GM21723 (cell line): ENCODE measurements around the gene ARSB.
"Not testable (repeated sequence)": the region's sequence is repeated elsewhere in the genome, so short reads cannot be mapped to it uniquely, and the experiment has no call there.

Experiments
- ATAC-seq: cut with Tn5 transposase; IDR thresholded peaks from one replicate; pipeline ENCODE4 v1.9.1; 2021; ENCODE audit warnings: mild to moderate bottlenecking, moderate library complexity; ENCODE audit not compliant: unreplicated experiment

The ARSB gene

DNA sequence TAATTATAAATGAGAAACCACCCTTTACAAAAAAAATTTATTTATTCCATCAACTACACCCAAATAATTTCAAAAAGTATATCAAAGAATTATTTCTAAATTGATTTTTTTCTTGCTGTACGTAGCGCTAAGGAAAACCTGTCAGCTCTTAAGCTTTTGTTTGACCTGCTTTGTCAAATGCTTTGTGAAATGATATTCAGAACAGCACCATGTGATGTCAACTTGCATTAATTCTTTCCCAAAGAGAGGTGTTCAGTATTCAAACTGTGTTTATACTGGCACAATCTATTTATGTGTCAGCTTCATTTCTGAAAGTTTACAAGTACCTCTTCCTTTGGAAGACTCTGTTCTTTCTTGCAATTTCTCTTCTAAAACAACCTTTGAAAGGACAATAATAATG lies 12.0 kb upstream of the ARSB start:
- no peak for ATAC-seq

DNA sequence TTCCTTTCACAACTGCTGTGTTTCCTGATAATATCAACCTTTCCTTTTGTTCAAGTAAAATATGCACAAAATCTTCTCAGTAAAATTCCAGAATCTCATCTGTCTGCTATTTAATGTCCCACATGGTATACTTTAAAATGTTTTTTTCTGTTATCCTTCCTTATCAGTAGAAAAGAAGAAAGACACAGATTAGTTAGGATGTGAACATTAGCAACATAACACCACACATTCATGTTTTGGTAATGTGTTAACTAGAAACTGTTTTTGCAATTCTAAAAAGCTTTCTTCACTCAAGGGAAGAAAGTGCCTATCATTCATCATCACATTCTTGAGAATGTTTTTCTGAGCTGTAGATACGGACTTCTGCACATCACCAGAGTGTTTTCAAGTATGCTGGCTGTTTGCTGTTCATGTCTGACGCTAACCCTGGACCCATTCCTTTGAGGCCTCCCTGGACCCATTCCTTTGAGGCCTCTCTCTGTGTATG lies 10.5 kb upstream of the ARSB start:
- no peak for ATAC-seq

DNA sequence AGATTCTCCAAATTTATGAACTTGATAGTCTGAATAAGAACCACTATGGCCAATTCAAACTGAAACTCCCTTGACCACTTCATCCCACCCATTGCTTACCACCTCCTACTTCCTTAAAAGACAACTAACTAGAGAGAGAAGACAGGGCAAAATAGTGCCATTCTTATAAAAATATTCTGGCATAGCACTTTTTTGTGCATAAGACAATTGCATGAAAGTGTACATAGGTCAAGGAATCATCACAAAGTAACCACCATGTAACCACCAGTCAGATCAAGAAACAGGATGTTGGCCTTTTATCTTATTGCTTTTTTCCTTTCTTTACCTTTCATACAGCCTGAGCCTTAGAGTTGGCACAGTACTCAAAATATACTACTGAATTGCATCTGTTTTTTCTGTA lies 8.1 kb upstream of the ARSB start:
- ATAC-seq = no peak

DNA sequence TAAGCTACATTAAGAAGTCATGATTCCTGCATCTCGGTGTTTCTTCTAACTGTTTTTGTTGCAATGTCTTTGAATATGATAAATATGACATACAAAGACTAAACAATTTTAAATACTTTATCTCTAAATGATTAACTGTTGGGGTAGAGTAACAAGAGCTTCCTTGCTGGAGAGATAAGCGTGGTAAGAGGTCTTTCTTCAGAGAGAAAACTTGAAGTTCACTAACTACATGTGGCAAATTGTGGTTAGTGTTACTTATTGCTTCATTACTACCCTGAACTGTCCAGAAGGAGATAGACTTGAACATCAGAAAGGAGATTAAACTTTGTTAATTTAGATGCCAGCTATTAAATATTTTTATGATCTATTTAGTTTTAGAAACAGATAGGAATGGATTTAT lies 7.0 kb upstream of the ARSB start:
- no peak for ATAC-seq

DNA sequence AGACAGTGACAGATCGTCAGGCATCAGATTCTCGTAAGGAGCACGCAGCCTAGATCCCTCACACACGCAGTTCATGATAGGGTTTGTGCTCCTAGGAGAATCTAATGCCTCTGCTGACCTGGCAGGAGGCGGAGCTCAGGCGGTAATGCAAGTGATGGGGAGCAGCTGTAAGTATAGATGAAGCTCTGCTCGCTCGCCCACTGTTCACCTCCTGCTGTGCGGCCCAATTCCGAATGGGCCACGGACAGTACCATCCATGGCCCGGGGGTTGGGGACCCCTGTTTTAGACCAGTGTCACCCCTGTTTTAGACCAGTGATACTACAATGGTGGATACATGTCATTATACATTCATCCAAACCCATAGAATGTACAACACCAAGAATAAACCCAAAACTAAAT lies 4.0 kb upstream of the ARSB start:
- no peak for ATAC-seq

DNA sequence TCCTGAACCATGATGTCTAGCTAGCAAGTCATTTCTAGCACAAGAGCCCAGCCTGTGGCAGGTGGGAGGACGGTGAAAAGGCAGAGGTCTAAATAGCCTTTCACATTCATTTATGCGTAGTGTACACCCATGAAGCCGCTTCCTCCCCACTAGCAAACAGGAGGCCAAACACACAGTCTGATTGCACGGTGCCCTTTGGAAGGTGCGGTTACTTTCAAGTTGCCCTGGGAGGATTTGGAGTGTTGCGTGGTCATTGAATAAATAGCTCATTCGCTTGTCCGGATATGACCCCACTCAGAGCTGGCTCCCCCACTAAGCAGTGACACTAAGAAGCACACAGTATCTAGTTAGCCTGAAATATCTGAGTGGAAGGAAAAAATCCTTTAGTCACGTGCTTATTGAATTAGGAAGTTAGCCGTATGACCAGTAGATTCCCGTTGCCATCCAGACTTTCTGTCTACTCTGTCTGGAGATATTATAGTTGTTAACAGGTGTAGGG lies 664 bp upstream of the ARSB start:
- ATAC-seq = peak; percentile 46

DNA sequence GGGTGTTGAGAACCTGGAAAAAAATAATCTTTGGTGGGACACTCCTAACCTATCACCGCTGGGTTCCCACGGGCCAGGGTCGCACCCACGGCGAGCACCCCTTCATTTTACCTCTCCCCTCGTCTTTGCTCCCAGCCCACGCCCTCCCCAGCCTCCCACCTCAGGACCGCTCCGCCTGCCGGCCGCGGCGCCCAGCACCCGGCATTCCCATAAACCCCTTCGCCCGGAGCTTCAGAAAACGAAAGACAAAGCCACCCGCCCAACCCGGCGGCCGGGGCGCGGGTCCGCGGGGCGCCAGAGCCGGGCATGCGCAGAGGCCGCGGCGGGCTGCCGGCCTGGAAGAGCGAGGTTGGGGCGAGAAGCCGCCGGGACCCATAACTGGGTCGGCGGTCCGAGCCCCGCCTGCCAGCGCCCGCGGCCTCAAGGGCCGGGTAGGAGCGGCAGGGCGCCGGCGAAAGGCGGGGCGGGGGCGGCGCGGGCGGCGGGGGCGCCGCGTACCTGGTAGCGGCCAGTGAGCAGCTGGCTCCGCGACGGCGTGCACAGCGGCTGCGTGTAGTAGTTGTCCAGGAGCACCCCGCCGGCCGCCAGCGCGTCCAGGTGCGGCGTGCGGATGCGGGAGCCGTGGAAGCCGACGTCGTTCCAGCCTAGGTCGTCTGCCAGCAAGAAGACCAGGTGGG lies 533 bp downstream of the ARSB start:
- peak; percentile 68 for ATAC-seq

DNA sequence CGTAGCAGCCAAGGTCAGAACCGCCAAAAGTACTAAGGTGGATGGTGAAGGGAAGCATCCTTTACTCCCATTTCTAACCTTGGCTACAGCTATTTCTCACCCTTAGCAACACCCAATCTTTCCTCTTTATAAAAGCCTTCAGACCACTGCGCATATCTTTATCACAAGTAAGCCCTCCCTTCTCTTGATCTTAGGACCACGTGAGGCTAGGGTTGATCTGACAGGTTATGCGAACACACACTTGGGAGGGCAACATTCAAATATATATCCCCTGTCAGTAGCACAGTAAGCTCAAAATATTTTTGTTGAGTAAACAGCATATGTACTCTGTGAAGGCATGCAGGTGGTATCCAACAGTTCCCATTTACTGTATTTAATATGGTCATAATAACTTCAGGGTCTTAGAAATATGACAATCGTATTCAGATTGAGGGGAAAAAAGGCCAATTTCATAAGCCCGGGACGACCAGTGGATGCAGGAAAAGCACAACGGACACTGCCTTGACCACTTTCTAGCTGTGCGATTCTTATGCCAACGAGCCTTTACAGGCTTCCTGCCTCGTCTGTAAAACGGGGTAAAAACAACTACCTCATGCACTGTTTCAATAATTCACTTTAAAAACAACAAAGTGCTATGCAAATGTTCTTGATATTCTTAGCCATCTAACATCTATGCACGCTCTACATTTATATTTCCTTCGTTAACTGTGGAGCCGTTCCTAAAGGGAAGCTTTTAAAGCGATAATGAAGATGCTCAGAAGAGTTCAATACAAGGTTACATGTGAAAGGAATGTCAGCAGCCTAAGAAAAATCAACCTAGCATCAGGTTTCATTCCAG lies 1.3 kb downstream of the ARSB start:
- peak; percentile 4 for ATAC-seq

DNA sequence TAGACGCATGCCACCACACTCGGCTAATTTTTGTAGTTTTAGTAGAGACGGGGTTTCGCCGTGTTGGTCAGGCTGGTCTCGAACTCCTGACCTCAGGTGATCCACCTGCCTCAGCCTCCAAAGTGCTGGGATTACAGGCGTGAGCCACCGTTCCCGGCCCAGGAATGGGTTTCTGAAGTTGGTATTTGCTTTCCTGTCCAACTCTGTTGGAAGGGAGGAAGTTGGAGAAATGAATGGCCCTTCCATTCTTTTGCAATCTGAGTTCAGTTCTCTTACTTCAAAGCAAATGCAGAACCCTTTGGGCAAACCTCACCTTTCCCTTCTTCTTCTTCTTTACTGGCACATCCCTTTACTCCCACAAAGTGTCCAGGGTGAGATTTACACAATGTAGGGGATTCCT lies 1.9 kb downstream of the ARSB start:
- not testable (repeated sequence) for ATAC-seq

DNA sequence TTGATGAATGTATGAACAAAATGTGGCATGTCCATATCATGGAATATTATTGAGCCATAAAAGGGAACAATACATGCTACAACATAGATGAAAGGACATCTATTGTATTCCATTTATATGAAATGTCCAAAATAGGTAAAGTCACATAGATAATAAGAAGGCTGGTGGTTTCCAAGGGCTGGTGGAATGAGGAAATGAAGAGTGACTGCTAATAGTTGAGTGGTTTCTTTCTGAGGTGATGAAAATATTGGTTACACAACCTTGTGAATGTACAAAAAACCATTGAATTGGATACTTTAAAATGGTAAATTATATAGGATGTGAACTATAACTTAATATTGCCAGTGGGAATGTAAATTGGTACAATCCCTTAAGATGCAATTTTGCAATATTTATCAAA lies 5.2 kb downstream of the ARSB start:
- no peak for ATAC-seq

DNA sequence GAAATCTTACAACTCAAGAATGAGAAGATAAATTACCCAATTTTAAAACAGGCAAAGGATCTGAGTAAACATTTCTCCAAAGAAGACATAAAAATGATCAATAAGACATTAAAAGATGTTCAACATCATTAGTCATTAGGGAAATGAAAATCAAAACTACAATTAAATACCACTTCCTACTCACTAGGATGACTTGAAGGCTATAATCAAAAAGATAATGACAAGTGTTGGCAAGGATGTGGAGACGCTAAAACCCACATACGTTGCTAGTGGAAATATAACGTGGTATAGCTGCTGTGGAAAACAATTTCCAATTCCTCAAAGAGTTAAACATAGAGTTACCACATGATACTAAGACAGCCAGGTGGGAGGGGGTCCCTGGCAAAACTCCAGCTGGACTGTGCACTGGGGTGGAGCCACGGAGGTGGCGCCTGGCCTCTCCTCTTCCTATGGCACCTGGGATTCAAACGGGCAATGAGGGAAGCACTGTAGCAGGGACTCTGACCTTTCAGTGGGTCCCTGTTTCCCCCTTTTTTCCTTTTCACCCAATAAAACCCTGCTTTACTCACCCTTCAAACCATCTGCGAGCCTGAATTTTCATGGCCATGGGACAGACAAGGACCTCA lies 5.9 kb downstream of the ARSB start:
- no peak for ATAC-seq

DNA sequence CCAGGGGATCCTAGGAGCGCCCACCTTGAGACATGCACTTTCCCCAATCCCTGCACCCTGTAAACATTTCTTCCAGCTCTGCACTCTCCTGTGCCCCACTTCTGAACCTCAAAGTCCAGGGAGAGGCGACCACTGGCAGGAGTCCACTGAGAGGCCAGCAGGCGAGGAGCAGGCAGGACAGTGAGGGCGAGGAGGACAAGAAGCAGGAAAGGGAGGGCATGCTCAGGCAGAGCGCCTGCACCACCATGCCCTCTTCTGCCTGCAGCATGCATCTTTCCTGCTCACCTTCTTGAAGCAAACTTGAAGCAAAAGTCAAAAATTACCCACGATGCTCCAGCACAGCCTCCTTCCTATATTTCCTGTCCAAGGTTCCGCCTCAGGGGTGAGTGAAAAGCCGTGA lies 10.1 kb downstream of the ARSB start:
- ATAC-seq = no peak

DNA sequence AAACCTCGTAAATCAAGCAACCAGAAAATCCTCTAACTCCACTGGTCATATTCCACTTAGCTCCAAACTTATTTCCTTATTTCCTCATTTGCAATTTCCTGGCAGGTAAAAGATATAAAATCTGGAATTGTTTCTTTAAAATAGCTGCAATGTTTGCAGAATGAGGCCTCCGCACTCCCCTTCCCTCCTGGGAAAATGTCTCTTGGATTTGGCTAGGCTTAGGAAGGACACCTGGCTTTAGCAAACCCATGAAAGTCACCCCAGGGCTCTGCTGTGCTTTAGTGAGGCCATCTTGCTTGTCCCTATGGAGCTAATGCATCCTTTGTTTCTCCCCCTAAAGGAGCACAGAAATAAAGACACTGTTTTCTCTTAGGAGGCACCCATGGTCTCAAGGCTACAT lies 10.5 kb downstream of the ARSB start:
- no peak for ATAC-seq

DNA sequence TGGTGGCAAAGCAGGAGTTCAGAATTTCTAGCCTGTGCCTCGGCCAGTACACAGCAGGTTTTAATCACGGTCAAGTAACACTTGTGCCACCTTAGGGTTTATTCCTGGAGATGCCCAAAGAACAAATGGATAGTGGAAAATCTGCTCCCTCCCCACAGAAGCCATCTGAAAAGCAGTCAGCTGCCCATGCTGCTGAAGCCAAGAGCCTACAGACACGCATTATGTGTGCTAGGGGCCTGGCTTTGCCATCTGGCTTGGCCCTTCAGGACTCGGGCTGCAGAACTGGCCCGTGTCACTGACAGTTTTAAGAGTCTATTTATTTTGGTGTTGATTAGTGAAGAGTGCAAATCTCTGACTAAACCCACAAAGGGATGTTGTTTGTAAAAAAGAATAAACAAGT lies 11.1 kb downstream of the ARSB start:
- ATAC-seq = no peak

DNA sequence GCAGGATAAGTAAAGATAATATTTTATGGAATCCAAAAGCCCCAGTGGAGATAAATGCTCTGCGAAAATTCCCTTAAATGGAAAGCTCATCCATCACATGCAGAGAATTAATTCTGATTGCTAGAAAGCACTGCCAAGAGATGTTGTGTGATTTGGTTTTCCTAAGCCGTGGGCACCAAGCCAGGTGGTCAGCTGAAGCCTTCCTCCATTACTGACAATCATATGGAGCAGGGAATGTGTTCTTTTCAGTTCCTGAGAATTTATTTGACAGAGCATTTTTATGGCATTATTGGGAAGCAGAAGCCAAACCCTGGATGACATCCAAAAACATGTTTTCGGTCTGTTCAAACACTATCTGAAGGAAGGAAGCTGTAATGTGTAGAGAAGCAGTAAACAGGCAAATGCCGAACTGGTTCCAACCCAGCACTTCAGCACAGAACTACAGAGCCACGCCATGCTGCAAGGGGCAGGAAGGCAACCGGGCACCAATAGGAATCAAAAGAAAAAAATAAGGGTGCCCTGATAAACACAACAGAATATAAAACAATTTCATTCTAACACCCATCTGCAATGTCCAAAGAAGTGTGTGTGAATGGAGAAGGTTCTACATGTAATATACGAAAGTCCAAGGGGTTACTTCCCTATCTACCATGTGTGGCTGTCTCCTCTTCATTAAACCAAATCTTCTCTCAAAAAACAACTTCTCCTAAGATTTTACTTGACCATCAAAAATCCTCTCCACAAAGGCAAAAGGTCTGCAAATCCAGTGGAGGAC lies 12.3 kb downstream of the ARSB start:
- no peak for ATAC-seq

DNA sequence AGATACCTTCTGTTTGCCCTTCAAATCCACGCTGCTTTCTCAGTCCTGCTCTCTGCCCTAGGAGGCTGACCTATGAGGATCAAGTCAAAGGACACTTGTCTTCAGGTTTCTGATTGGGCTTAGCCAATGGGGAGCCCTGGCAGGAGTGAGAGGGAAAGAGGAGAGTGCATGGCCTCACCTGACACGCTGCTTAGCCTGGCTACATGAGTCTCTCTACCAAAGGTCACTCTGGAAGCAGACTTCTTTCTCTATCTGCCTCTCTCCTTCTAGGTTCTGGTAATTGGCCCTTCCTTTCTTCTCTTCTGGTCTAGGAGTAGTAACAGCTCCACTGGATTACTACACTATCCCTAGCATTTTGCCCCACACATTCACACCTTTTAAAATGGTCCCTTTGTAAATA lies 13.1 kb downstream of the ARSB start:
- ATAC-seq = no peak

DNA sequence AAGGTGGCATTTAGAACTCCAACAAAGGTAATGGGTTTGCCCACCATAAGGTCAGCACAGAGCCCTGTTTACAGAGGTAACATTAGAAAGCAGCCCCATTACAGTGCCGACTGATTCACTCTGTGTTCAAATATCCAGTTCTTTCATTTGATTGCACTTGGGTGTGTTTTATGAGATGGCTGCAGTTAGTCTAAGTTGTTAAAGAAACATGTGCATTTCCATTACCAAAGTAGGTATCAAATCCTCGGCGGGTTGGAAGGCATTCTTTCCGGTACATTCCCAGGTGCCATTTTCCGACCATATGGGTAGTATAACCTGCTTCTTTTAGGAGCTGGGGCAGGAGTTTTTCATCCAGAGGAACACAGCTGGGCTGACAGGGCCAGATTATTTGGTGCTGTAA lies 16.3 kb downstream of the ARSB start:
- no peak for ATAC-seq

DNA sequence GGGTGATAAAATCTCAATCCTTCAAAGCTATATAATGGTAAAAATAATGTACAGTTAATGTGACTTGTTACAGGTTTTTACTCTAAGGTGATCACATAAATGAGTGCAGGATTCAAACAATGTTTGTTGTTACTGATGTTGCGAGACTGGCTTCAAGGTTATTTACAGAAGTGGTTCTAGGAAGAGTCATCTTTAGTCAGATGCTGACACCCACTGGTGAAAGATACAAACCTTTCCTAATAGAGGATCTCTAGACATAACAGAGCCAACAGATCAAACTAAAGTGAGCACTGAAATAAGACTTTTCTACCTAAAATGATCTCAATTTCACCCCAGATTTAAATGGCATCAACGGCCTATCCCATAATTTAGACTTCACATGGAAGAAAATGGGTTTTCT lies 20.2 kb downstream of the ARSB start:
- ATAC-seq = peak; percentile 56

DNA sequence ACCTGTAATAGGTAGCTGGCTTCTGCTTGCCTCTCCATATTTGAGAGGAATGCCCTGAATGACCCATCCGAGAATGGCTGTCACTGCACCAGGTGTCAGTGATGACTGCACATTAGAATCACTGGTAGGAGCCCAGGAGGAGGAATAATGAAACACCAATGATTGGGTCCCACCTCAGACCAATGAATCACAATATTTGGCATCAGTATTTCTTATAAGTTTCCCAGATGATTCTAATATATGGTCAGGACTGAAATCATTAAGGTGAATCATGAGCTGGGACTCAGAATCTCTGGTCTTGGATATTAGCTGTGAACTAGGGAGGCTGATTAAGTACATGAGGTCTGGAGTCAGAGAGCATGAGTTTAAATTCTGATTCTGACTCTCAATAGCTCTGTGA lies 23.4 kb downstream of the ARSB start:
- no peak for ATAC-seq

DNA sequence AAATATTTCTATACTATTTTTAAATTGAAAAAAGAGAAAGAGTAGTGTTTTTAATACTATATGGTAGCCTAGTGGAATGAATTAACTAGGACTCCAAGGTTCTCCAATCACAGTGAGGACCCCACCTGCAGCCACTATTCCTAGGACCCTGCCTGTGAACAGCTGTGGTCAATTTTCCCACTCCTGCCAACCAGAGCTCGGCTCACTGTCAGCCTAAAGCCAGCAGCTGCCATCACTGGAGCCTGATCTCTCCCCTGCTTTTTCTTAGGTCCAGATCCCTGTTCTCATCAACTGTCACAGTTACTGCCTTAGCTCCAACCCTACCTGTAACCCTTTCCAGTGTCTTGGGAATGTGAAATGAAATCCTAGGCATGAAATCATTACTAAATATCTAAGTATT lies 25.3 kb downstream of the ARSB start:
- ATAC-seq = no peak
